Activated naive CD8-positive, alpha-beta T cell treated with anti-CD3 and anti-CD28 coated beads, Interleukin-2, amount 50 U/mL, for 24 hours (primary cell): ENCODE results near the gene TTC17.
"Not testable (repeated sequence)": the region's sequence is repeated elsewhere in the genome, so short reads cannot be mapped to it uniquely, and the experiment has no call there.

Experiments used
- ATAC-seq: fragments of 150-1000 bp; cut with Tn5 transposase; one replicate; pipeline ENCODE4 v1.10.0; 2021
- DNase-seq: peaks from one replicate; pipeline ENCODE4 v3.0.0; 2021
- H3K27ac Mint-ChIP-seq: one replicate; pipeline ENCODE4 v1.8.0; 2021; ENCODE audit warnings: mild to moderate bottlenecking, mixed read lengths
- H3K27me3 Mint-ChIP-seq: one replicate; pipeline ENCODE4 v1.8.0; 2021; ENCODE audit warnings: mixed read lengths
- H3K36me3 Mint-ChIP-seq: one replicate; pipeline ENCODE4 v1.8.0; 2021; ENCODE audit warnings: low read depth, mixed read lengths
- H3K4me1 Mint-ChIP-seq: one replicate; pipeline ENCODE4 v1.8.0; 2021; ENCODE audit warnings: mixed read lengths
- H3K4me3 Mint-ChIP-seq: one replicate; pipeline ENCODE4 v1.8.0; 2021; ENCODE audit warnings: mild to moderate bottlenecking, moderate library complexity, mixed read lengths
- H3K9me3 Mint-ChIP-seq: one replicate; pipeline ENCODE4 v1.8.0; 2021; ENCODE audit warnings: mixed read lengths

Gene TTC17

DNA sequence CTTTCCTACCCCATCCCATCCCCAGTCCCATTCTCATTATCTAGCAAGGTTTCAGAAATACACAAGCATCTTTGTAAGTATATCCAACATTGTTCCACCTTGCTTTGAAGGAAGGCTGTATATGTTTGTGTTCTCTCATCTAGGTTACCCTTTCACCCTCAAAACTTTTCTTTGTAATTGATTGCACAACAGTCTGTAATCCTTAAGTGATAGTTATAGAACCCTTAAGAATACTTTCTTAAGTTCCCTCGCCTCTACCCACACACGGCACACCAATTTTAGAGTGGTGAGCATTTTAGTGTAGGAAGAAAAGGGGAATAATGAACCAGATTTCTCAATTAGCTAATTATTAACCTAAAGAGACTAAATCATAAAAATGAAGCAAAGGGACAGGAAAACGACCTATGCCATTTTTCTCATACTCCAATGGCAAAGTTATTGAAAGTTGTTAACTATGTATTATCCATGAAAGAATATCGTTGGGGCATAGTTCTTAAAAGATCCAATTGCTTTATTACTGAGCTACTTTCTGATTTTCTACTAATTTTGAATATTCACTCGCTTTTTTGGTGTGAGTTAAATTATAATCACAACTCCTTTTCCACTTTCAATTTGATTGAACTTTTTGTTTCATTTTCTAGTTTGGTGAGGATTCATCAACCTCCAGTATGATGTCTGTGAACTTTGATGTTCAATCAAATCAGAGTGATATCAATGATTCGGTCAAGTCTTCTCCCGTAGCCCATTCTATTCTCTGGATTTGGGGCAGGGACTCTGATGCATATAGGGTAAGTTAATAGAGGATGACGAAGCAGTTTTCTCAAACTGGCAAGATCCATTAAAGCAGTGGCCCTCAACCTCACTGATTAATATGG is 44.9 kb downstream of the TTC17 start:
- H3K9me3 Mint-ChIP-seq = no peaks in the 10 kb centered on the region
- H3K27ac Mint-ChIP-seq = peak overlapping the region; percentile 72
- no peaks in the 10 kb centered on the region for H3K27me3 Mint-ChIP-seq
- ATAC-seq = no peak
- no peak for DNase-seq
- H3K36me3 Mint-ChIP-seq = peaks cover 52% of the 10 kb centered on the region
- H3K4me1 Mint-ChIP-seq = peaks cover 28% of the 10 kb centered on the region
- H3K4me3 Mint-ChIP-seq = no peak overlapping the region

DNA sequence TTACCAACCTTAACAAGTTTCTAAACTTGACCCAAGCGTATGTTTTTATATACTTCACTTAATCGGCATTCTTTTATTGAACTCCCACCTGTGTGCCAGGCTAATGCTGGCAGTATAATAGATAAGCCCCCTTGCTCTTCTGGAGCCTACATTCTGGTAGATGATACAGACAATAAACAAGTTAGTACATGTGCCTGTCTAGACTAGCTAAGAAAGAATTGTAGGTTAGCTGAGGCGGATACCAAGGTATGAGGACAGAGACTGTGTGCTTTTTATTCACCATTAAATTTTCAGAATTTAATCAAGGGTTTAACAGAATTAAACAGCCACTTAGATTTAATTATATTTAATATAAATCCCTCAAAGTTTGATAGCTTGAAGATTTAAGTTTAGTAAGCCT is 45.7 kb downstream of the TTC17 start:
- no peaks in the 10 kb centered on the region for H3K9me3 Mint-ChIP-seq

DNA sequence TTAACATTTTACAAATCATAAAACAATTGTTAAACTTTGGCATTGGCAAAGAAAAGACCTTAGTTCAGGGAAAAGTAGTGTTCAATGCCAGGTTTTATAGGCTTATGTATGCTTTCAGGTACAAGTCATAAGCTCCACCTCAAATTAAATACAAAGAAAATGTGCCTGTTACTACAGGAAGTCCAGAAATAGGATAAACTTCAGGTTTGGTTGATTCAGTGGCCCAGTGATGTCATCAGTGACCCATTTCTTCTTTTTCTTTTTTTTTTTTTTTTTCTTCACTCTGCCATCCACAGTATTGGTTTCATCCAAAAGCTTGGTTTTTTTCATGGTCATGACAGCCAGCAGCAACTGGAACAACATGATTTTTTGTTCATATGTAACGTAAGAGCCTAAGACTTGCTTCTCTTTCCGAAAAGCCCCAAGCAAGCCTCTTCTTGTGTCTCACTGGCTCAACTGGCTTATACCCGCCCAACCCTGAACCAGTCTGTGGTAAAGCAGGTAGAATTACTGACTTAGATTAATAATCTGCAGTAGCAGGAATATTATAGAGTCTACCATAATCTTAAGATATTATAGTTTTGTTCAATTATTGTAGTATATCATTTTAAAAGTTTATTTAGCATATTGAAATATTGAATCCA is 46.2 kb downstream of the TTC17 start:
- ATAC-seq (no peak), DNase-seq (no peak)
- Mint-ChIP-seq H3K36me3 (peaks cover 44% of the 10 kb centered on the region), H3K4me3 (no peak overlapping the region), H3K9me3 (no peaks in the 10 kb centered on the region), H3K27ac (no peak overlapping the region), H3K27me3 (no peaks in the 10 kb centered on the region), H3K4me1 (peaks cover 17% of the 10 kb centered on the region)

More for the DNA sequence above, 45.7 kb downstream of the TTC17 start:
- DNase-seq (no peak), ATAC-seq (no peak)
- Mint-ChIP-seq H3K36me3 (peaks cover 48% of the 10 kb centered on the region), H3K4me3 (no peak overlapping the region), H3K27me3 (no peaks in the 10 kb centered on the region), H3K4me1 (peaks cover 23% of the 10 kb centered on the region), H3K27ac (no peak overlapping the region)

DNA sequence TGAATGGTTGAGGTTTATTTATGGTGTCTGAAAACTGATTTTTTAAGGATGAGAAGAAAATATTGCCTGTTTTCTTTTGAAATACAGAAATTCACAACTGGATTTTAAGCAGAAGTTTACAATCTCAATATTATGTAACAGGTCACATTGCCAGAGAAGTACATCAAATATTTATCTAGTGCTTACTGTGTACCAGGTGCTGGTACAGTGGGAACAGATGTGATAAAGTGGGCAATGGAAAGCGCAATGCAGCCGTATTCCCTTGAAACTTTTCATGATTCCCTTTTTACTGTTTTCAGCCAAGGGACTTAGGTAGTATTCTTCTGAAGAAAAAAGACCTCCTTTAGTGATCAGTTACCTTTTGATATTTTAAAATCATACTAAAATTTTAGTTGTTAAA is 49.6 kb downstream of the TTC17 start:
- Mint-ChIP-seq H3K4me3 (no peak overlapping the region), H3K27ac (no peak overlapping the region), H3K36me3 (peaks cover 36% of the 10 kb centered on the region), H3K9me3 (no peaks in the 10 kb centered on the region), H3K27me3 (no peaks in the 10 kb centered on the region), H3K4me1 (peaks cover 14% of the 10 kb centered on the region)
- no peak for DNase-seq
- ATAC-seq = no peak

DNA sequence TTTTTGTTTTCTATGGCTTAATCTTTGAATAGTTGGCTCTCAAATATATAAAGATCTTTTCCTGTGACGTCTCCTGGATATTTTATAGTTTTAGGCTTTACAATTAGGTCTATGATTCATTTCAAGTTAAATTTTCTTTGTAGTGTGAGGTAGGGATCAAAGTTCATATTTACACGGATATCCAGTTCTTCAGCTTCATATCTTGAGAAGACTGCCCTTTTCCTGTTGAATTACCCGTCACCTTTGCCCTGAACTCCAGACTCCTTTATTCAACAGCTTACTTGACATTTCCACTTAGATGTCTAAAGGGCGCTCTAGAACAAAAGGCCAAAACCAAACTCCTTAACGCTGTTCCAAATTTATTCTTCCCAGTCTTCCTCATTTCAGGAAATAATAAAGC is 51.7 kb downstream of the TTC17 start:
- Mint-ChIP-seq H3K36me3 (peaks cover 36% of the 10 kb centered on the region), H3K4me1 (peaks cover 2% of the 10 kb centered on the region), H3K4me3 (no peak overlapping the region), H3K27me3 (no peaks in the 10 kb centered on the region), H3K9me3 (no peaks in the 10 kb centered on the region), H3K27ac (no peak overlapping the region)
- ATAC-seq = no peak
- DNase-seq = no peak

DNA sequence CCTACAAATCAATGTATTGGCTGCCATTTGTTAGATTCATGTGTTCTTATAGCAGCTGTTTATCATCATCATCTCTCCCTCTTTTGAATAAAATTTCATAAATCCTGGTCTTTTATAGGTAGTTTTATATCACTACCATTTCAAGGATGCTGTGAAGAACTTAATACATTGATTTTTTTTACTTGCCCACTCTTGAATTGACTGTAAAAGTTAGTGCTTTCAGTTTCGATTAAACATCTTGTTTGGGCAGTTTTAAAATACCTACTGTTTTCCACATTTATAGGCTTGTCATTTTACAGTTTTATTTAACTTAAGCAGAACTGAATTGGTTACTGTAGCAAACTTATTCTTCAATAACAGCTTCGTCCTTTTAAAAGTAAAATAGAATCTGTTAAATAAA is 59.5 kb downstream of the TTC17 start:
- DNase-seq (no peak), ATAC-seq (no peak)
- Mint-ChIP-seq H3K4me3 (no peak overlapping the region), H3K9me3 (no peaks in the 10 kb centered on the region), H3K27ac (no peak overlapping the region), H3K4me1 (no peaks in the 10 kb centered on the region), H3K36me3 (peaks cover 21% of the 10 kb centered on the region), H3K27me3 (no peaks in the 10 kb centered on the region)

DNA sequence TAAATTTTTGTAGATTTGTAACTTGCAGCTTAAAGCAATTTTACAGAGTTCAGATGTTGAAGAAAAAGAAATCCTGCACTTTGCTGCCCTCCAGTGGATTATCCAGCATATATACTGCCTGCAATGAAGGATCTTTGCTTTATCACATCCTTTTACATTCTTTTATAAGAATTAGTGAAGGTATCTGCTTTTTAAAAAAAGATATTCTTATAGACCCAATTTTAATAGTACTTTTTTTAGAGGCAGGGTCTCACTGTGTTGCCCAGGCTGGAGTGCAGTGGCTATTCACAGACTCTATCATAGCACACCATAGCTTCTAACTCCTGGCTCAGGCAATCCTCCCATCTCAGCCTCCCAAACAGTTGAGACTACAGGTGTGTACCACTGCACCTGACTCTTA is 60.7 kb downstream of the TTC17 start:
- no peak overlapping the region for H3K27ac Mint-ChIP-seq
- DNase-seq (peak; percentile 40), ATAC-seq (peak; percentile 54)
- H3K4me3 Mint-ChIP-seq = no peak overlapping the region
- no peaks in the 10 kb centered on the region for H3K27me3 Mint-ChIP-seq
- H3K9me3 Mint-ChIP-seq = no peaks in the 10 kb centered on the region
- H3K36me3 Mint-ChIP-seq = peaks cover 12% of the 10 kb centered on the region
- H3K4me1 Mint-ChIP-seq = no peaks in the 10 kb centered on the region

DNA sequence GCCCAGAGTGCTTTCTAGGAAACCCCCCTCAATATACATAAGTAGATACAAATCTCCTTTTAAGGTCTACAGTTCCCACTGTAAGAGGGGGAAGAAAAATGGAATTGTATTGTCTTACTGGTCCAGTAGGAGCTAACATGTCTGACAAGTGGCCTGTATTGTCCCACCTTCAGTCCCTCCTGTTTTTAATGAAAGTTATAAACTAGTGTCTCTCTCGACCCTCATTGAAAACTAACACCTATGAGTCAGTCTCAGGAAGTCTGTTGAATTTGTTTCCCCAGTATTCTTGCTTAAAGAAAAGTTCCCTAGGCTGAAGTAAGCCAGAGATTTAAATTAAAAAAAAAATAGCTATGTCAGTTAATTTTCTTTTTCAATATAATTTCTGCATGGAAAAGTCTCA is 69.3 kb downstream of the TTC17 start:
- no peaks in the 10 kb centered on the region for H3K4me1 Mint-ChIP-seq
- ATAC-seq (no peak), DNase-seq (no peak)
- H3K36me3 Mint-ChIP-seq = peaks cover 31% of the 10 kb centered on the region
- H3K27me3 Mint-ChIP-seq = no peaks in the 10 kb centered on the region
- H3K27ac Mint-ChIP-seq = no peak overlapping the region
- H3K9me3 Mint-ChIP-seq = no peaks in the 10 kb centered on the region
- no peak overlapping the region for H3K4me3 Mint-ChIP-seq

DNA sequence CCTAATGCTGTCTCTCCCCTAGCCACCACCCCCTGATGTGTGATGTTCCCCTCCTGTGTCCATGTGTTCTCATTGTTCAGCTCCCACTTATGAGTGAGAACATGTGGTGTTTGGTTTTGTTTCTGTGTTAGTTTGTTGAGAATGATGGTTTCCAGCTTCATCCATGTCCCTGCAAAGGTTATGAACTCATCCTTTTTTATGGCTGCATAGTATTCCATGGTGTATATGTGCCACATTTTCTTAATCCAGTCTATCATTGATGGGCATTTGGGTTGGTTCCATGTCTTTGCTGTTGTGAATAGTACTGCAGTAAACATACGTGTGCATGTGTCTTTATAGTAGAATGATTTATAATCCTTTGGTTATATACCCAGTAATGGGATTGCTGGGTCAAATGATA is 72.2 kb downstream of the TTC17 start:
- H3K4me3 Mint-ChIP-seq, H3K27me3 Mint-ChIP-seq, H3K4me1 Mint-ChIP-seq, H3K27ac Mint-ChIP-seq, ATAC-seq, DNase-seq, H3K9me3 Mint-ChIP-seq: not testable (repeated sequence)
- peaks cover 36% of the 10 kb centered on the region for H3K36me3 Mint-ChIP-seq

DNA sequence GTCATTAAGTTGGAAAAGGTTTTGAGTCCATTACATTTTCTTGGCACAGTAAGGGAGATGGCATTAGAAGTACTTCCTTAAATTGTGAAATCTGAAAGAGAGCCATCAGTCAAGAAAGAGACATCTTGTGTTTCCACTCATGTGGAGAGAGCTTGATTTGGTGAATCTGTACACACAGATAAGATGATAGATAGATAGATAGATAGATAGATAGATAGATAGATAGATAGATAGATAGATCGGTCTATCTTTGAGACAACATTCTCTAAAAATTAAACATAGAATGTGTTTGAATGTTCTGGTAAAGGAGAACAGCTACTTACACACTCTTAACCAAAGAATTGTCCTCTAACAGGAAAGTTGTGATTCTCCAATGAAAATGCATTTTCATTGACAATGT is 76.2 kb downstream of the TTC17 start:
- H3K27me3 Mint-ChIP-seq = no peaks in the 10 kb centered on the region

DNA sequence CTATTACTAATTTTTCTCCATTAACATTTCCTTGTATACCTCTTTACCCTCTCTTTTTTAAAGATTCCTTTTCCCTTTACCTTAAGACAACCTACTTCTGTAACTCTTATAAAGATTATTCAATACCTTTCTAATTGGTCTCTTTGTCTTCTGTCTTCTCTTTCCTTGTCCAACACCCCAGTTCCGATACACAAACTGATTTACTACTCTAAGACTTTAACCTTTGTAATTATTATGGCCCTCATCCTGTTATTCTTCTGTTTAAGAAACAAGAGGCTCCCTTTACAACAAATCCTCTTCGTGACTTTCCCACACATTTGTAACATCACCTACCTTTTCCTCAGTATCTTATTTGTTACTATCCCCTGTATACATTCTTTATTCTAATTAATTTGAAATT is 81.8 kb downstream of the TTC17 start:
- Mint-ChIP-seq H3K27me3 (no peaks in the 10 kb centered on the region), H3K36me3 (peaks cover 50% of the 10 kb centered on the region), H3K27ac (no peak overlapping the region), H3K9me3 (no peaks in the 10 kb centered on the region), H3K4me3 (no peak overlapping the region), H3K4me1 (no peaks in the 10 kb centered on the region)
- ATAC-seq (no peak), DNase-seq (no peak)

More for the DNA sequence above, 76.2 kb downstream of the TTC17 start:
- no peak for ATAC-seq
- Mint-ChIP-seq H3K27ac (no peak overlapping the region), H3K4me1 (no peaks in the 10 kb centered on the region), H3K9me3 (no peaks in the 10 kb centered on the region), H3K4me3 (no peak overlapping the region), H3K36me3 (peaks cover 48% of the 10 kb centered on the region)
- no peak for DNase-seq

DNA sequence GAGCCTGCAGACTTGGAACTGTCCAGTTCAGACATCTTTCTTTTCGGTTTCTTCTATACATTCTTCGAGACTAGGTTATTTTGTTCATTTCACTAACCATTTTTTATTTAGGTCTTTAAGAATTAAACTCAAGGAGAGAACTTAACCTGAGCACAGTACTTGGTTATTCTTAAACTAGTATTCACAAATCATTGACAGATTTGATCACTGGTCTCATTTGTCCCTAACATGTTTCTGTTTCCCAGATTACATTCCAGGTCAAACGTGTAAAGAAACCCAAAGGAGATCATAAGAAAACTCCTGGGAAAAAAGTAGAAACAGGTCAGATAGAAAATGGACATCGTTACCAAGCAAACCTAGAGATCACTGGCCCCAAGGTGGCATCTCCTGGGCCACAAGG is 85.1 kb downstream of the TTC17 start:
- Mint-ChIP-seq H3K27ac (no peak overlapping the region), H3K27me3 (no peaks in the 10 kb centered on the region), H3K4me1 (peaks cover 13% of the 10 kb centered on the region), H3K36me3 (peaks cover 61% of the 10 kb centered on the region), H3K4me3 (no peak overlapping the region), H3K9me3 (no peaks in the 10 kb centered on the region)
- DNase-seq = no peak
- ATAC-seq = no peak

DNA sequence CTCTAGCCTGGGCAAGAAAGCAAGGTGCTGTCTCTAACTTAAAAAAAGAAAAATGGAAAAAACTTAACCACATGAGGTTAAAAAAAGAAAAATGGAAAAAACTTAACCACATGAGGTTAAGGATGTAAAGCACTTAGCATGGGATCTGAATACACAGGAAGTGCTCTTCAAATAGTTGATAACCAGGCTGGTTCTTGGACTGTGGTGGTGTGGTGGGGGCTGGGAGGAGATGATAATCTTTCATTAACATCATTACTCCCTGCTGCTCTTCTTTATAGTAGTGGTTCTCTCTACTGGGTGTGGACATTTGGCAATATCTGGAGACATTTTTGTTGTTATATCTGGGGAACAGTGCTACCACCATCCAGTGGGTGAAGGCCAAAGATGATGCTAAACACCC is 88.4 kb downstream of the TTC17 start:
- H3K27ac Mint-ChIP-seq = peak overlapping the region; percentile 56
- H3K4me1 Mint-ChIP-seq = peaks cover 13% of the 10 kb centered on the region
- ATAC-seq (peak; percentile 89), DNase-seq (peak; percentile 10)
- H3K9me3 Mint-ChIP-seq = no peaks in the 10 kb centered on the region
- H3K27me3 Mint-ChIP-seq = no peaks in the 10 kb centered on the region
- H3K36me3 Mint-ChIP-seq = peaks cover 73% of the 10 kb centered on the region
- peak overlapping the region; percentile 37 for H3K4me3 Mint-ChIP-seq

DNA sequence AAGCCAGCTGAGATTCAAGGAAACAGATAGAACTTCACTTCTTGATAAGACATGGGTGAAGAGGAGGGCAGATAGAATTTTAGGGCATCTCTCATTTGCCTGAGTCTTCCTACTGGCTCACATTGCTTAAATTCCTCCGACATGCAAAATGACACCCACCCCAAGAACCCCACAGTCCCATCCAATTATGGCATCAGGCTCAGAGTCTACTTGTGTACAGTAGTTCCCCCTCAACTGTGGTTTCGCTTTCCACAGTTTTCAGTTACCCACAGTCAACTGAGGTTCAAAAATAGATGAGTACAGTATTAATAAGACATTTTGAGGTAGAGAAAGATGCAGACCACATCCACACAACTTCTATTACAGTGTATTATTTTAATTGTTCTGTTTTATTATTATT is 99.8 kb downstream of the TTC17 start:
- H3K27me3 Mint-ChIP-seq = no peaks in the 10 kb centered on the region

DNA sequence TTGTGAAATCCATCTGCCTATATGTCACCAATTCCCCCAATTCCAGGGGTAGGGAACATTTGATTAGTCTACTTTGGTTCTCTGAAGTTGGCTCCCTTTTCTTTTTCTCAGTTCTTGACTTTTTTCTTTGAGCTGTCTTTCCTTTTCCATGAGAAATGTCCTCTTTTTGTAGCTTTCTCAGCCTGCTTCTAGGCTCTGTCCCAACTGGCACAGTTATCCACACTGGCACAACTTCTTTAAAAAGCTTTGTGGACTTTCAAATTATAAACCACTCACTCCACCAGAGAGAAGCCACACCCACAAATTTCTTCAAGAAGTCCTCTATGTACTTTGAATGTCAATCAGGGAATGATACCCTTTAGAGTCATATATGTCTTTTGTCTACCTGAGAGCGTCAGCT is 100.5 kb downstream of the TTC17 start:
- Mint-ChIP-seq H3K27me3 (no peaks in the 10 kb centered on the region), H3K9me3 (peaks cover 29% of the 10 kb centered on the region), H3K36me3 (peaks cover 82% of the 10 kb centered on the region), H3K4me1 (no peaks in the 10 kb centered on the region), H3K27ac (no peak overlapping the region), H3K4me3 (no peak overlapping the region)
- ATAC-seq (no peak), DNase-seq (no peak)

More for the DNA sequence above, 99.8 kb downstream of the TTC17 start:
- ATAC-seq = no peak
- DNase-seq = no peak
- Mint-ChIP-seq H3K4me3 (no peak overlapping the region), H3K4me1 (no peaks in the 10 kb centered on the region), H3K27ac (no peak overlapping the region), H3K36me3 (peaks cover 78% of the 10 kb centered on the region), H3K9me3 (peaks cover 23% of the 10 kb centered on the region)
